Pancreas (tissue), 10 donors: Measurements from ENCODE around the gene PUM1. TPM values are rescaled to one million over a fixed set of nuclear protein-coding genes. Genes with fewer than 3 reads are reported as not detected.

Experiments used
- ATAC-seq, 4 donors: fragments of 200-7000 bp; cut with Tn5 transposase; one replicate each; pipeline versions ENCODE4 v1.8.0 to v1.9.1; 2020; ENCODE audit warnings: mild to moderate bottlenecking in 4 of 4, moderate library complexity in 4 of 4
- DNase-seq, 6 donors: peaks; one replicate each; pipeline ENCODE4 v3.0.0-alpha.2; 2020
- FAIRE-seq: peaks from 2 replicates; lab custom pipeline; 2012; peaks lifted over from hg19 to GRCh38; lab: Jason Lieb, UNC
- H3K27ac ChIP-seq, 4 donors: fragments of 200-600 bp; sonication (generic); 1 replicate in 3 of 4; 2 replicates in 1 of 4; pipeline versions ENCODE4 v1.5.0 to v1.8.0; 2020
- H3K27me3 ChIP-seq, 4 donors: fragments of 200-600 bp; one replicate each; pipeline ENCODE4 v1.8.0; 2021
- H3K36me3 ChIP-seq, 3 donors: fragments of 200-600 bp; sonication (generic) in 1 of 3; one replicate each; pipeline versions ENCODE4 v1.5.0 to v1.8.0; 2020 to 2021
- H3K4me1 ChIP-seq, 3 donors: fragments of 200-600 bp; one replicate each; pipeline ENCODE4 v1.8.0; 2021
- H3K4me3 ChIP-seq, 4 donors: fragments of 200-600 bp; sonication (generic) in 2 of 4; one replicate each; pipeline versions ENCODE4 v1.5.0 to v1.8.0; 2020 to 2021
- H3K9me3 ChIP-seq, 4 donors: fragments of 200-600 bp; one replicate each; pipeline ENCODE4 v1.8.0; 2021
- CTCF ChIP-seq, 4 donors: fragments of 200-600 bp; sonication (generic) in 3 of 4; IDR thresholded peaks; one replicate each; pipeline versions ENCODE4 v1.5.0 to v1.8.0; 2021; ENCODE audit warnings: antibody characterized with exemption in 4 of 4
- WGBS, 2 donors: extraction: QIAGEN DNeasy Blood & Tissue Kit; methylation state at CpG; one replicate each; pipeline ENCODE4 v1.1.7; 2013; 5-methylcytosine and 5-hydroxymethylcytosine counted together
- intact Hi-C, 3 donors: fragments of 100-400 bp; cut with DNase I; formaldehyde crosslinking; loops; one replicate each; pipeline versions ENCODE4 v1.11.1 to v1.14.2; 2022
- polyA plus RNA-seq, 2 donors: library from polyadenylated mRNA; stranded (reverse); fragments of 200-250 nt; gene quantifications; one replicate each; pipeline ENCODE4 v1.2.3, GENCODE V29; 2013
- total RNA-seq, 6 donors: library from RNA; stranded (reverse); fragmentation: NEBNext Ultra II Directional in 4 of 6; extraction: Animal tissue kit (Norgen Biotek cat#: 25700) in 4 of 6; gene quantifications; one replicate each; pipeline versions ENCODE4 v1.2.1 to v1.2.4, GENCODE V29; 2021 to 2023
- donor health status: healthy with polysubstance abuse.
- donor health status: DM: no; HTN: no; CAD: no; lungs with moderate emphysema.
- donor health status: DM: no; HTN: no; CAD: no.
- donor health status: control.
- donor health status: control.
- donor health status: Bipolar disorder and iron deficiency.
- donor health status: DM: yes; HTN: yes; CAD: no.
- donor health status: DM: no; HTN: no; CAD: no.
- donor health status: DM: no; HTN: no; CAD: no.
- donor health status: DM: yes; HTN: yes; CAD: no.

The PUM1 gene
- total and polyA plus RNA-seq, 8 donors, result 16.9 to 75.8 (median 43.1) TPM

GRCh38 chr1:30901798-30902581 lies 163.5 kb downstream of the PUM1 start:
- Histone ChIP-seq H3K4me3 (no peak overlapping the region), H3K9me3 (no peaks in the 10 kb centered on the region), H3K4me1 (peaks cover 0 to 7% (median 0%) of the 10 kb centered on the region in 3 donors), H3K27ac (peak overlapping the region in 3 of 4 donors; percentile 53 to 57 (median 57)), H3K27me3 (no peaks in the 10 kb centered on the region), H3K36me3 (no peaks in the 10 kb centered on the region)
- DNase-seq, result peak in 3 of 6 donors; percentile 29 to 47 (median 36)
- peak; percentile 32 to 70 (median 46) for ATAC-seq
- no peak for FAIRE-seq
- intact Hi-C loops, result no loop called here
- no peak for TF ChIP-seq CTCF (IDR thresholded peaks at IDR 0.05)
- 43 to 44% methylated on average over 10 to 11 of the region's 11 CpGs for WGBS, 2 donors

GRCh38 chr1:30900931-30901560 lies 164.5 kb downstream of the PUM1 start:
- no peaks in the 10 kb centered on the region for H3K9me3 ChIP-seq
- TF ChIP-seq CTCF (IDR thresholded peaks at IDR 0.05), result no peak
- no peak overlapping the region for H3K27ac ChIP-seq
- H3K27me3 ChIP-seq, result no peaks in the 10 kb centered on the region
- no peak for ATAC-seq
- no peak overlapping the region for H3K4me3 ChIP-seq
- WGBS, 2 donors, result 84 to 86% methylated on average over 3 of the region's 3 CpGs
- no peaks in the 10 kb centered on the region for H3K36me3 ChIP-seq
- no peak for DNase-seq
- H3K4me1 ChIP-seq, result peaks cover 0 to 7% (median 0%) of the 10 kb centered on the region in 3 donors
- FAIRE-seq, result no peak
- intact Hi-C loops, result no loop called here

- no peak overlapping the region for H3K4me3 ChIP-seq
- WGBS, 2 donors, result 71 to 79% methylated on average over 6 of the region's 6 CpGs
- DNase-seq (no peak), FAIRE-seq (no peak), ATAC-seq (no peak)
- no peaks in the 10 kb centered on the region for H3K9me3 ChIP-seq
- H3K27ac ChIP-seq, result no peak overlapping the region
- H3K4me1 ChIP-seq, result peaks cover 0 to 7% (median 0%) of the 10 kb centered on the region in 3 donors
- intact Hi-C loops, result no loop called here
- no peaks in the 10 kb centered on the region for H3K27me3 ChIP-seq
- TF ChIP-seq CTCF (IDR thresholded peaks at IDR 0.05), result no peak
- H3K36me3 ChIP-seq, result no peaks in the 10 kb centered on the region
These were observed 165.0 kb downstream of the PUM1 start for GRCh38 chr1:30900486-30900885.

- H3K9me3 ChIP-seq, result no peaks in the 10 kb centered on the region
- TF ChIP-seq CTCF (IDR thresholded peaks at IDR 0.05), result no peak
- H3K27ac ChIP-seq, result no peak overlapping the region
- intact Hi-C loops, result no loop called here
- H3K36me3 ChIP-seq, result no peaks in the 10 kb centered on the region
- H3K4me3 ChIP-seq, result no peak overlapping the region
- 77 to 83% methylated on average over 13 of the region's 13 CpGs for WGBS, 2 donors
- DNase-seq (no peak), ATAC-seq (no peak), FAIRE-seq (no peak)
- no peaks in the 10 kb centered on the region for H3K27me3 ChIP-seq
- peaks cover 0 to 7% (median 0%) of the 10 kb centered on the region in 3 donors for H3K4me1 ChIP-seq
These were observed 165.7 kb downstream of the PUM1 start for GRCh38 chr1:30899577-30900389.
